SK-N-MC (cell line): ENCODE data around the gene ADRB1.

ENCODE experiments used
- EZH2 ChIP-seq: fragments of 200-600 bp; sonication (generic); IDR thresholded peaks from one replicate; pipeline ENCODE4 v1.6.1; 2017; ENCODE audit warnings: antibody characterized with exemption
- POLR2AphosphoS5 ChIP-seq: IDR thresholded peaks from 2 replicates; pipeline ENCODE4 v1.6.1; 2012; ENCODE audit warnings: mild to moderate bottlenecking, low read depth, low read length, borderline replicate concordance

GRCh38 chr10:114077347-114077746 is 33.7 kb downstream of the ADRB1 start:
- no peak for TF ChIP-seq EZH2
- no peak for TF ChIP-seq POLR2AphosphoS5
